GM18873 (cell line): ENCODE data around the gene NDUFV3.
"Not testable (repeated sequence)": the region's sequence is repeated elsewhere in the genome, so short reads cannot be mapped to it uniquely, and the experiment has no call there.

Experiments
- ATAC-seq: cut with Tn5 transposase; IDR thresholded peaks from one replicate; pipeline ENCODE4 v1.9.1; 2021; ENCODE audit warnings: mild to moderate bottlenecking, moderate library complexity, moderate number of reproducible peaks; ENCODE audit not compliant: unreplicated experiment, low FRiP score

The NDUFV3 gene

GRCh38 chr21:42933137-42933970, 40.2 kb downstream of the NDUFV3 start:
- ATAC-seq = not testable (repeated sequence)

DNA sequence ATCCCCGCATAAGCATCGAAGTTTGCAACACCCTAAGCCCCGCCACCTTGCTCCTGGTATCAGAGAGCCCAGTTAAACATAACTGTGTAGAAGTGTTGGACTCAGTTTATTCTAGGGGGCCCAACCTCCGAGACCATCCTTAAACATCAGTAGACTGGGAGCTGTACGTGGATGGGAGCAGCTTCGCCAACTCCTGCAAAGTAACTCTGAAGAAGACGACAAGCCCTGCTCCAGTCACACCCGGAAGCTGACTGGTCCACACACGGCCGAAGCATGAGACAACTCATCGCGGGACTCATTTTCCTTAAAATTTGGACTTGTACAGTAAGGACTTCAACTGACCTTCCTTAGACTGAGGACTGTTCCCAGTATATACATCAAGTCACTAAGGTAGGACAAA, 40.9 kb downstream of the NDUFV3 start:
- not testable (repeated sequence) for ATAC-seq

DNA sequence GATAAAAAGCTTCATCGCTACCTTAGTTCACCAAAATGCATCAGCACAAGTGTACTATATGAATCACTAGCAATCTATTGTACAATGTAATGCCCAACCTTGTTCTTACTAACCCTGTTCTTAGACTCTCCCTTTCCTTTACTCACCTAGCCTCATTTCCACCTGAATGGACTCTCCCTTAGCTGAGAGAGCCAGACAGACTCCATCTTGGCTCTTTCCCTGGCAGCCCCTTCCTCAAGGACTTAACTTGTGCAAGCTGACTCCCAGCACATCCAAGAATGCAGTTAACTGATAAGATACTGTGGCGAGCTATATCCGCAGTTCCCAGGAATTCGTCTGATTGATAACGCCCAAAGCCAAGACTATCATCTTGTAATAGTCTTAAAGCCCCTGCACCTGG, 43.3 kb downstream of the NDUFV3 start:
- not testable (repeated sequence) for ATAC-seq

DNA sequence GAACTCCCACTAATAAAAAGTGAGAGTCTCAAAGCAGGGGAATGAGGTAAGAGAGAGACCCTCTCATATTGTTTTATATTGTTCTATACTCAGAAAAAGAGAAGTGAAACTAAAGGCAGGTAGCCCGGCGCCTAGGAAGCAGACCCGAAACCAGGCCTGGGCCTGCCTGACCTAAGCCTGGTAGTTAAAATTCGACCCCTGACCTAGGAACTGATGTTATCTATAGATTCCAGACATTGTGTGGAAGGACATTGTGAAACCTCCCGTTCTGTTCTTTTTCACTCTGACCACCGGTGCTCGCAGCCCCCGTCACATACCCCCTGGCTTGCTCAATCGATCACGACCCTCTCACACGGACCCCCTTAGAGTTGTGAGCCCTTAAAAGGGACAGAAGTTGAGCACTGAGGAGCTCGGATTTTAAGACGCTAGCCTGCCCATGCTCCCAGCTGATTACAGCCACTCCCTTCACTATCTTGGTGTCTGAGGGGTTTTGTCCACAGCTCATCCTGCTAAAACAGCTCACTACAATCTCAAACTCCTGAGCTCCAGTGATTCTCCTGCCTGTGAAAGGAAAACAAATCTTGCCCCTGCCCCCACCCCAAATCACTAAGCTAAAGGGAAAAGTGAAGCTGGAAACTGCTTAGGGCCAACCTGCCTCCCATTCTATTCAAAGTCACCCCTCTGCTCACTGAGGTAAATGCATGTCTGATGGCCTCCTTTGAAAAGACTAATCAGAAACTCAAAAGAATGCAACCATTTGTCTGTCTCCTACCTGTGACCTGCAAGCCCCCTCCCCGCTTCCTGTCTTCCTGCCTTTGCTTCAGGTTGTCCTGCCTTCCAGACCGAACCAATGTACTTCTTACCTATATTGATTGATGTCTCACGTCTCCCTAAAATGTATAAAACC, 44.2 kb downstream of the NDUFV3 start:
- ATAC-seq = not testable (repeated sequence)

DNA sequence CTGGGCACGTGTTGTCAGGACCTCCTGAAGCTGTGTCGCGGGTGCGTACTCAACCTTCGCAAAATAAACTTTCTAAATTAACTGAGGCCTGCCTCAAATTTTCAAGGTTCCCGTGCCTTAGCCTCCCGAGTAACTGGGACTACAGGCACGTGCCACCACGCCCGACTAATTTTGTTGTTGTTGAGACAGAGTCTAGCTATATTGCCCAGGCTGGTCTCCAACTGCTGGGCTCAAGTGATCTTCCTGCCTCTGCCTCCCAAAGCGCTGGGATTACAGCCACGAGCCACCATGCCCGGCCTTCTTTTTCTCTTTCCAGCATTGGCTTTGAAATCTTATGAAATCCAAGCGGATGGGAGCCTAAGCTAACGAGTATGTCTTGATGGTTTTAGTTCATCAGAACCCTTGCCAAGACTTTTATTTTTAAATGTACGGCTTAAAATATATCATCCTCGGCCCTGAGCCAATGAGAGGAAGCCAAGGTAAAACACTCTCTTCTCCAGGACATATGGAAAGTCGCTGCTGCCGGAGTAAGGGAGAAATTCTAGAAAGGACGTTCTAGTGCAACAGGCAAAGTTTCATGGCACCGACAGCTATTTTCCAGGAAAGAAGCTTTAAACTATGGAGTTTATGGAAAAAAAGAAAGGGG, 45.0 kb downstream of the NDUFV3 start:
- no peak for ATAC-seq

- not testable (repeated sequence) for ATAC-seq
Measured at GRCh38 chr21:42938606-42938995, 45.5 kb downstream of the NDUFV3 start.

GRCh38 chr21:42939582-42940413, 46.7 kb downstream of the NDUFV3 start:
- ATAC-seq = no peak

DNA sequence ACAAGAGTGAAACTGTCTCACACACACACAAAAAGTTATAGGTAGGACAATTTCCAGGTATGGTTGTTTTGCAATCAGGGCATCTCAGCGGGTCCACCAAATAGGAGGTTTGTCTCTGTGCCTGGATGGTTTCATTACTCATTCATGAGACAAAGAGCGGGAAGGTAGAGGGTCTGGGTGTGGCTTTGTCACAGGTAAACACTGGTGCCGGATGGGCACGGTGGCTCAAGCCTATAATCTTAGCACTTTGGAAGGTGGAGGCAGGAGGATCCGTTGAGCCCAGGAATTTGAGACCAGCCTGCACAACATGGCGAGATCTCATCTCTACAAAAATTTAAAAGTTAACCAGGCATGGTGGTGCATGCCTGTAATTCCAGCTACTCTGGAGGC, 48.6 kb downstream of the NDUFV3 start:
- ATAC-seq = no peak

- ATAC-seq = no peak
Measured at GRCh38 chr21:42942244-42942643, 49.1 kb downstream of the NDUFV3 start.

GRCh38 chr21:42949094-42949755, 56.1 kb downstream of the NDUFV3 start:
- ATAC-seq = not testable (repeated sequence)

DNA sequence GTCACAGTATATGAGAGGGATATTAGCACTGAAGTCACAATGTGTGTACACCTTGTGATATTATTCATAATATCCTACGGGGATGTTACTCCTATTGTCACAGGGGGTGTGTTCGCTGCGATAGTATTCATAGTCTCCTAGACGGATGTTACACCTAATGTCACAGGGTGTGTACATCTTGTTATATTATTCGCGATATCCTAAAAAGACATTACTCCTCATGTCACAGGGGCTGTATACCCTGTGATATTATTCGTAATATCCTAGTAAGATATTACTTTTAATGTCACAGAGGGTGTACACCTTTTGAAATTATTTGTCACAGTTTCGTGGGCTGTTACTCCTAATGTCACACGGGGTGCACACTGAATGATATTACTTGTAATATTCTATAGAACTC, 58.1 kb downstream of the NDUFV3 start:
- not testable (repeated sequence) for ATAC-seq

DNA sequence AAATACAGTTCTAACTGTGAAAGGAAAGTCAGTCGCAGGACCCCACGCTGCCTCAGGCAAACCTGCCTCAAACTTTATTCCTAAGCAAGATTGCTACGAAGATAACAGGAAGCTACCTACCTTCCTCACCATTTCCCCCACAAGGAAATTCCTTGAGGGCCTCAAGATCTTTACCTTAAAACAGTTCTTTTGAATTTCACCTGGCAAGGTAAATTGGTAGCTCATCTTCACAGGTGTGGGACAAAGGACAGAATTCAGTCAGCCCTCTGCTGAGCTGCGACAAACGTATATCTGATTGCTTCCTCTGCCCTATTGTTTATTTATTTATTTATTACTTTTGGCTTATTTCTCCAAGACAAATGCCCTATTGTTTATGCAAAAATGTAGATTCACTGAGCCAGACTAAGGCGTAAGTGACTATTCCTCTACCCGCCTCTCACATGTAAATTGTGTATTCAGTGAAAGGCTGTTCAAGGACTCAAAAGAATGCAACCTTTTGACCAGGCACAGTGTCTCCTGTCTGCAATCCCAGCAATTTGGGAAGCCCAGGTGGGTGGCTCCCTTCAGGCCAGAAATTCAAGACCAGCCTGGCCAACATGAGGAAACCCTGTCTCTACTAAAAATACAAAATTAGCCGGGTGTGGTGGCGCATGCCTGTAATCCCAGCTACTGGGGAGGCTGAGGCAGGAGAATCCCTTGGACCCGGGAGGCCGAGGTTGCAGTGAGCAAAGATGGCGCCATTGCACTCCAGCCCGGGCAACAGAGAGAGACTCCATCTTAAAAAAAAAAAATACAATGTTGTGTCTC, 63.9 kb downstream of the NDUFV3 start:
- no peak for ATAC-seq

DNA sequence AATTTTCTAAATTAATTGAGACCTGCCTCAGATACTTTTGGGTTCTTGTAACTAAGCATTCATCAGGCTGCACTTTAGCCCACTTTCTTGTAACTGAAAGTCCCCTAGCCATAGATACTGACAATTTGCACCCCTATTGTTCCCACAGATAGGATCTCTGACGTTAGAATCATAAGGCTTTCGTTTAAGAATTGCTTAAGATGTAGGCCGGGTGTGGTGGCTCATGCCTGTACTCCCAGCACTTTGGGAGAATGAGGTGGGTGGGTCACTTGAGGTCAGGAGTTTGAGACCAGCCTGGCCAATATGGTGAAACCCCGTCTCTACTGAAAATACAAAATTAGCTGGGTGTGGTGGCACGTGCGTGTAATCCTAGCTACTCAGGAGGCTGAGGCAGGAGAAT, 65.0 kb downstream of the NDUFV3 start:
- not testable (repeated sequence) for ATAC-seq

- no peak for ATAC-seq
Measured at GRCh38 chr21:42959728-42960127, 66.6 kb downstream of the NDUFV3 start.

DNA sequence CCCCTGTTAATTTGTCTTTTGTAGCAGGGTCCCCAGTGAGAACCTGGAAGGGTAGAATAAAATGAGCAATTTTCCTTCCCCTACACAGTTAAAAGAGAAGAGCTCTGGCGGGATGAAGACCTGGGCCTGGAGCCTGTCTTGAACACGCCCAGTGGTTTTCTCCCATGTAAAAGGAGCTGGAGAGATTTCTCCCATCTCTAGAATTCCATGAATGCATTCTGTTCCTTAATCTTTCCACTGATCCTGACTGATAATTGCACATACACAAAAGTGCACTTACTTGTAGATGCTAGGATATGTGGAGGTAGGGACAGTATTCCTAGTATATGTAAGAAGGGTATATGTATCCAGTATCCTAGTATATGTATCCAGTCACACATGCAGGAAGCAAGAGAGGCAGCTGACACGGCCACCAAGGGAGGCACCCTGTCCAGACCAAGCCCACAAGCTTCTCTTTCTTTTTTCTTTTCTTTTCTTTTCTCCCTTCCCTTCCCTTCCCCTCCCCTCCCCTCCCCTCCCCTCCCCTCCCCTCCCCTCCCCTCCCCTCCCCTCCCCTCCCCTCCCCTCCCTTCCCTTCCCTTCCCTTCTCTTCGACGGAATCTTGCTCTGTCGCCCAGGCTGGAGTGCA, 69.4 kb downstream of the NDUFV3 start:
- ATAC-seq = no peak
